ENCODE measurements around the gene HMGCS1.
"Not testable (repeated sequence)": the region's sequence is repeated elsewhere in the genome, so short reads cannot be mapped to it uniquely, and the experiment has no call there.

The HMGCS1 gene

DNA sequence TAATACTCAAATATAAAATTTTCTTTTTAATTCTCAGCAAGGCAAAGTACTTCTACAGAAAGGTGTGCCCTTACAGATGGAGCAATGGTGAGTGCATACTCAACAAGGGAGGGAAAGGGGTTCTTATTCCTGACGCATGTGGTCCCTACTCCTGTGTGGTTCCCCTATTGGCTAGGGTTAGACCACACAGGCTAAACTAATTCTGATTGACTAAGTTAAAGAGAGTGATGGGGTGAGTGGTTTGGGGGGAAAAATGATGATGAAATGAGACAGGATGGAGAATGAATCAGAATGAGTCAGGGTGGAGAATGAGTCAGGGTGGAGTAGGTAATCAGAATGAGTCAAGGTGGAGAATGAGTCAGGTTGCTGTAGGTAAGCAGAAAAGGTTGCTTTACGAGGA lies 22.9 kb upstream of the HMGCS1 start:
- Histone ChIP-seq H3K27ac (ENCODE audit: low read length) (no peak overlapping the region), H3K27me3 (ENCODE audit: control insufficient read depth, insufficient read depth, low read length) (no peaks in the 10 kb centered on the region), H3K36me3 (ENCODE audit: control insufficient read depth, low read depth, low read length) (no peaks in the 10 kb centered on the region), H3K9me3 (ENCODE audit: control insufficient read depth, low read depth, low read length) (peaks cover 4% of the 10 kb centered on the region), H3K9ac (ENCODE audit: low read length) (no peak overlapping the region), H3K4me3 (ENCODE audit: low read length) (no peak overlapping the region), H3K4me1 (ENCODE audit: control insufficient read depth, low read depth, low read length) (no peaks in the 10 kb centered on the region)

DNA sequence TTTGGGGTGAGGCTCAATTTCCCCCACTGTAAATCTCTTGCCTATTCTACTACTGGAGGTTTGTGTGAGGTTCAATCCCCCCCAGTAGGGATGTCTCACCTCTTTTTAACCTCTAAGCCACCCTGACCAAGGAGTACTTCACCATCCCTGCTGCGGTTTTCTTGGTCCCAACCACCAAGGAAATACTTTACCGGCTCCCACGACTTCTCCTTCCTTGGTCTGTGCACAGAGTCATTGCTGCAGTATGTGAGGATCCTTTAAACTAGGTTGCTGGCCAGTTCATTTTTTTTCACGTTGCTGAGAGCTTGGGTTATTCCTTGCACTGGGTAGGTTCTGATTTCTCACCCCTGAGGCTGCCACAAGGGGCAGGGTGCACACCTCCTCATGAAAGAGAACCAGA lies 22.5 kb upstream of the HMGCS1 start:
- H3K9me3 ChIP-seq (ENCODE audit: control insufficient read depth, low read depth, low read length): peaks cover 4% of the 10 kb centered on the region
- H3K4me3 ChIP-seq (ENCODE audit: low read length): no peak overlapping the region
- no peak overlapping the region for H3K27ac ChIP-seq (ENCODE audit: low read length)
- H3K27me3 ChIP-seq (ENCODE audit: control insufficient read depth, insufficient read depth, low read length): no peaks in the 10 kb centered on the region
- H3K36me3 ChIP-seq (ENCODE audit: control insufficient read depth, low read depth, low read length): no peaks in the 10 kb centered on the region
- H3K4me1 ChIP-seq (ENCODE audit: control insufficient read depth, low read depth, low read length): no peaks in the 10 kb centered on the region
- no peak overlapping the region for H3K9ac ChIP-seq (ENCODE audit: low read length)

DNA sequence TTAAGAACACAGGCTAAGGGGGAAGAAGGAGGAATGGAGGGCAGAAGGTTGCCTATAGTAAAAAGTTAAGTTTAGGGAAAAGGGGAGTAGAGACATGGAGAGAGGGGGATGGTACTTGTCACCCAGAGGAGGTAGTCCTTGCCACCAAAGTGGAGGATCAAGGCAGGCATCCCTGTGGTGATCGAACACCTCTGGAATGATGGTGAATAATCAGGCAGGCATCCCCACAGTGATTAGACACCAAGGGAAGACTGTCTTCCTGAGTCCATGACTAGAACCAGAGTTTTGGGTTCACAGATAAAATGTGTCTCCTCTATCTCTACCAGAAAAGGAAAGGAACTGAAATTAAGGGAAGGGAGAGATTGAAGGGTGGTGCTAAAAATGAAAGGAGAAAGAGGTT lies 19.2 kb upstream of the HMGCS1 start:
- Histone ChIP-seq H3K9ac (ENCODE audit: low read length) (no peak overlapping the region), H3K36me3 (ENCODE audit: control insufficient read depth, low read depth, low read length) (no peaks in the 10 kb centered on the region), H3K27ac (ENCODE audit: low read length) (no peak overlapping the region), H3K27me3 (ENCODE audit: control insufficient read depth, insufficient read depth, low read length) (no peaks in the 10 kb centered on the region), H3K4me3 (ENCODE audit: low read length) (no peak overlapping the region), H3K9me3 (ENCODE audit: control insufficient read depth, low read depth, low read length) (peaks cover 8% of the 10 kb centered on the region), H3K4me1 (ENCODE audit: control insufficient read depth, low read depth, low read length) (no peaks in the 10 kb centered on the region)

DNA sequence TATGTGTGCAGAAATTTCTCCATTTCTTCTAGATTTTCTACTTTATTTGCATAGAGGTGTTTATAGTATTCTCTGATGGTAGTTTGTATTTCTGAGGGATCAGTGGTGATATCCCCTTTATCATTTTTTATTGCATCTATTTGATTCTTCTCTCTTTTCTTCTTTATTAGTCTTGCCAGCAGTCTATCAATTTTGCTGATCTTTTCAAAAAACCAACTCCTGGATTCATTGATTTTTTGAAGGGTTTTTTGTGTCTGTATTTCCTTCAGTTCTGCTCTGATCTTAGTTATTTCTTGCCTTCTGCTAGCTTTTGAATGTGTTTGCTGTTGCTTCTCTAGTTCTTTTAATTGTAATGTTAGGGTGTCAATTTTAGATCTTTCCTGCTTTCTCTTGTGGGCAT lies 12.4 kb upstream of the HMGCS1 start:
- not testable (repeated sequence) for H3K9ac ChIP-seq (ENCODE audit: low read length); H3K4me1 ChIP-seq (ENCODE audit: control insufficient read depth, low read depth, low read length); H3K9me3 ChIP-seq (ENCODE audit: control insufficient read depth, low read depth, low read length); H3K27me3 ChIP-seq (ENCODE audit: control insufficient read depth, insufficient read depth, low read length); H3K4me3 ChIP-seq (ENCODE audit: low read length); H3K36me3 ChIP-seq (ENCODE audit: control insufficient read depth, low read depth, low read length); H3K27ac ChIP-seq (ENCODE audit: low read length)

DNA sequence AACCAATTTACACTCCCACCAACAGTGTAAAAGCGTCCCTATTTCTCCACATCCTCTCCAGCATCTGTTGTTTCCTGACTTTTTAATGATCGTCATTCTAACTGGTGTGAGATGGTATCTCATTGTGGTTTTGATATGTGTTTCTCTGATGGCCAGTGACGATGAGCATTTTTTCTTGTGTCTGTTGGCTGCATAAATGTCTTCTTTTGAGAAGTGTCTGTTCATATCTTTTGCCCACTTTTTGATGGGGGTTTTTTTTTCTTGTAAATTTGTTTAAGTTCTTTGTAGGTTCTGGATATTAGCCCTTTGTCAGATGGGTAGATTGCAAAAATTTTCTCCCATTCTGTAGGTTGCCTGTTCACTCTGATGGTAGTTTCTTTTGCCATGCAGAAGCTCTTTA lies 10.3 kb upstream of the HMGCS1 start:
- H3K27me3 ChIP-seq (ENCODE audit: control insufficient read depth, insufficient read depth, low read length); H3K27ac ChIP-seq (ENCODE audit: low read length); H3K4me1 ChIP-seq (ENCODE audit: control insufficient read depth, low read depth, low read length): not testable (repeated sequence)

DNA sequence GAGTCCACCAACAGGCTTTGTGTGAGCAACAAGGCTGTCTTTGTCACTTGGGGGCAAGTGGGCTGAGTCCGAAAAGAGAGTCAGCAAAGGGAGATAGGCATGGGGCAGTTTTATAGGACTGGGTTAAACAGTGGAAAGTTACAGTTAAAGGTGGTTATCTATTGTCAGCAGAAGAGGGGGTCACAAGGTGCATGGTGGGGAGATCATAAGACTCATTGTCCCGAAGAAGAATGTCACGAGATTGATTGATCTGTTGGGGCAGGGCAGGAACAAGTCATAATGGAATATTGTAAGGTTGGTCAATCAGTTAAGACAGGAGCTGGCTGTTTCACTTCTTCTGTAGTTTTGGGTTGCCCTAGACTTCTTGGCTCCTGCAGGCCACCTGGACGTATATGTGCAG lies 7.6 kb upstream of the HMGCS1 start:
- Histone ChIP-seq H3K36me3 (ENCODE audit: control insufficient read depth, low read depth, low read length) (no peaks in the 10 kb centered on the region), H3K4me3 (ENCODE audit: low read length) (no peak overlapping the region), H3K9me3 (ENCODE audit: control insufficient read depth, low read depth, low read length) (no peaks in the 10 kb centered on the region), H3K9ac (ENCODE audit: low read length) (no peak overlapping the region), H3K27me3 (ENCODE audit: control insufficient read depth, insufficient read depth, low read length) (no peaks in the 10 kb centered on the region), H3K4me1 (ENCODE audit: control insufficient read depth, low read depth, low read length) (no peaks in the 10 kb centered on the region), H3K27ac (ENCODE audit: low read length) (no peak overlapping the region)

More for the DNA sequence above, 10.3 kb upstream of the HMGCS1 start:
- not testable (repeated sequence) for H3K9ac ChIP-seq (ENCODE audit: low read length); H3K9me3 ChIP-seq (ENCODE audit: control insufficient read depth, low read depth, low read length); H3K36me3 ChIP-seq (ENCODE audit: control insufficient read depth, low read depth, low read length); H3K4me3 ChIP-seq (ENCODE audit: low read length)

DNA sequence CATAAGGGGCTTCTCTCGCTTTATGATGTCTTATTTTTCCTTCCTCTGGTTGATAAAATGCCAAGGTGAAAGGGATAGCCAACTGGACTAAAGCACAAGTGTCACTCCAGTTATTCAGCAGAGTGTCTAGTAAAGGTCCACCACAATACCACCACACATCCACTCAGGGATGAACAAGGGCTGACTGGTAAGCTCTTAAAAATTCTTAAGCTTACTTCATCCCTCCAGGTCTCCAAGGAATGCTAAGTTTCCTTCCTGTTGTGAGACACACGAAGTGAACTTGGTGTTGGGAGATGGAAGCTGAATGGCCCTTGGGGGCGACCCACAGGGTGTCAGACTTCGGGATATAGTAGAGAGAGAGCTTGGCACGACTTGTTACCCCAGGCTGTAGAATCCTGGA lies 3.2 kb upstream of the HMGCS1 start:
- H3K4me1 ChIP-seq (ENCODE audit: control insufficient read depth, low read depth, low read length): peaks cover 13% of the 10 kb centered on the region
- peaks cover 8% of the 10 kb centered on the region for H3K36me3 ChIP-seq (ENCODE audit: control insufficient read depth, low read depth, low read length)
- H3K4me3 ChIP-seq (ENCODE audit: low read length): no peak overlapping the region
- H3K9ac ChIP-seq (ENCODE audit: low read length): no peak overlapping the region
- H3K27ac ChIP-seq (ENCODE audit: low read length): no peak overlapping the region
- H3K27me3 ChIP-seq (ENCODE audit: control insufficient read depth, insufficient read depth, low read length): no peaks in the 10 kb centered on the region
- H3K9me3 ChIP-seq (ENCODE audit: control insufficient read depth, low read depth, low read length): no peaks in the 10 kb centered on the region

DNA sequence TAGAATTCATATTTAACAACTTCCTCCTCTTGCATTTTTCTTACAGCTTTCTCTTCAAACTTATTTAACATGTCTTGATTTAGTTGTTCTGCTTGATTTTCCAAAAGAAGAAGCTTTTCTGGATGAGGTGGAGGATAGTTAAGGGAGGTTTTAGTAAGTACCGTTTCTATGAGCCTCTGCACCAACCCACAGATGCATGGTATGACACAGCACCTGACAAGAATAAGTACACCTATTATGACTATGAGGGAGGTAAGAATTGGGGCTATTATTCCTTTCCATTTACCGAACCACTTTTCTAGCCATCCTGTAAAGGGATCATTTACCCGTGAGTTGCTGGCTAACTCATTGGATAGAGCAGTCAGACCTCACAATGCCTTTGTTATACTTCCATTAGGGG lies 2.5 kb upstream of the HMGCS1 start:
- Histone ChIP-seq H3K27me3 (ENCODE audit: control insufficient read depth, insufficient read depth, low read length) (no peaks in the 10 kb centered on the region), H3K9me3 (ENCODE audit: control insufficient read depth, low read depth, low read length) (no peaks in the 10 kb centered on the region), H3K4me3 (ENCODE audit: low read length) (no peak overlapping the region), H3K9ac (ENCODE audit: low read length) (no peak overlapping the region), H3K36me3 (ENCODE audit: control insufficient read depth, low read depth, low read length) (peaks cover 11% of the 10 kb centered on the region), H3K4me1 (ENCODE audit: control insufficient read depth, low read depth, low read length) (peaks cover 18% of the 10 kb centered on the region), H3K27ac (ENCODE audit: low read length) (no peak overlapping the region)

DNA sequence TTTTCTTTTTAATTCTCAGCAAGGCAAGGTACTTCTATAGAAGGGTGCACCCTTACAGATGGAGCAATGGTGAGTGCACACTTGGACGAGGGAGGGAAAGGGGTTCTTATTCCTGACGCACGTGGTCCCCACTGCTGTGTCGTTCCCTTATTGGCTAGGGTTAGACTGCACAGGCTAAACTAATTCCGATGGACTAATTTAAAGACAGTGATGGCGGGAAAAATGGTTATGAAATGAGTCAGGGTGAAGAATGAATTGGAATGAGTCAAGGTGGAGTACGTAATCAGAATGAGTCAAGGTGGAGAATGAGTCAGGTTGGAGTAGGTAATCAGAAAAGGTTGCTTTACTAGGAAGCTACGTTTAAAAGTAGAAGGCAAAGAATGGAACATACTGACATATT lies 2.1 kb upstream of the HMGCS1 start:
- Histone ChIP-seq H3K4me3 (ENCODE audit: low read length) (no peak overlapping the region), H3K9ac (ENCODE audit: low read length) (no peak overlapping the region), H3K27ac (ENCODE audit: low read length) (no peak overlapping the region), H3K9me3 (ENCODE audit: control insufficient read depth, low read depth, low read length) (no peaks in the 10 kb centered on the region), H3K4me1 (ENCODE audit: control insufficient read depth, low read depth, low read length) (peaks cover 22% of the 10 kb centered on the region), H3K36me3 (ENCODE audit: control insufficient read depth, low read depth, low read length) (peaks cover 15% of the 10 kb centered on the region), H3K27me3 (ENCODE audit: control insufficient read depth, insufficient read depth, low read length) (no peaks in the 10 kb centered on the region)

DNA sequence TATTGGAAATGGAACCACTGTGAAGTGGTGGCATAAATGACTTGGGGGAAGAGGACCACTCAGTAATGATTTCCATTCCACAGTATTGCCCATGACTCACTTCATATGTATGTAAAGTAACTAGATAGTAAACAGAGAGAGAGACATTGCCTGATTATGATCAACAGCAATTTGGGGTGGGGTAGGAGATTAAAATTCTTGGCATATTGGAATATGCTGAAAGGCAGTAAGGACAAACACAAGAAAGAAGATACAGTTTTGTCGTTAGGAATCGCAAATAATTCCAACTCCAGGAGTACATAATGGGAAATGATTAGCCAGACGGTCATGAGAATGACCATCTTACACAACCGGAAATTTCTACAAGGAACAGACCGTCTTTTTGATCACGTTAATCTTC lies 1.5 kb upstream of the HMGCS1 start:
- no peaks in the 10 kb centered on the region for H3K27me3 ChIP-seq (ENCODE audit: control insufficient read depth, insufficient read depth, low read length)
- H3K36me3 ChIP-seq (ENCODE audit: control insufficient read depth, low read depth, low read length): peaks cover 20% of the 10 kb centered on the region
- peaks cover 28% of the 10 kb centered on the region for H3K4me1 ChIP-seq (ENCODE audit: control insufficient read depth, low read depth, low read length)
- no peak overlapping the region for H3K9ac ChIP-seq (ENCODE audit: low read length)
- no peaks in the 10 kb centered on the region for H3K9me3 ChIP-seq (ENCODE audit: control insufficient read depth, low read depth, low read length)
- H3K27ac ChIP-seq (ENCODE audit: low read length): peak overlapping the region; percentile 95
- no peak overlapping the region for H3K4me3 ChIP-seq (ENCODE audit: low read length)

DNA sequence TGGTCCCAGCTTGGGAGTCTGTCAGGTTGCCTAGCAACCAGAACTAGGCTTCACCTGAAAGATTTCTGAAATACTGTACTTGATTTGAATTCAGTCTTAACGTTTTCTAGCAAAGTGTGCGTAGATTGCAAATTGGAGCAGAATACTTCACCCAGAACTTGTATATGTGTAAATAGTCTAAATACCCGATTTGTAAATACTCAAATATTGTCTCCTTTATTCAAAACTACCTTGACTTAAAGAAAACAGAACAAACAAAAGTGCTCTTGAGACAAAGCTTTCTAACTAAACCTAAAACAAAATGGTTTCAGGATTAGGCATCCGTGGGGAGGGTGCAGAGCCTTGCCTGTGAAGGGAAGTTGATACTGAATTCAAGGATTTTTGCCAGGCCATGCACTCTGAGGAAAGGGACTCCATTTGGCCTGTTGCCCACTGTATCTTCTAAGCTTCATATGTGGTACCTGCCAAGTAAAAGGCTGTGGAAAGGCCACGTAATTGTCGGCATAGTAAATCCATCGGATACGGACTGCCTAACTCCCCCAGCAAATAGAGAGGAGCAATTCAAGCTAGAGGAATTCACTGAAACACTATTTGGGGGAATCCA lies 744 bp upstream of the HMGCS1 start:
- Histone ChIP-seq H3K9ac (ENCODE audit: low read length) (peak overlapping the region; percentile 65), H3K27ac (ENCODE audit: low read length) (peak overlapping the region; percentile 95), H3K4me1 (ENCODE audit: control insufficient read depth, low read depth, low read length) (peaks cover 35% of the 10 kb centered on the region)

GRCh38 chr5:43312699-43313034 lies 545 bp downstream of the HMGCS1 start:
- Histone ChIP-seq H3K9ac (ENCODE audit: low read length) (peak overlapping the region; percentile 84), H3K9me3 (ENCODE audit: control insufficient read depth, low read depth, low read length) (no peaks in the 10 kb centered on the region), H3K27ac (ENCODE audit: low read length) (peak overlapping the region; percentile 48), H3K36me3 (ENCODE audit: control insufficient read depth, low read depth, low read length) (peaks cover 24% of the 10 kb centered on the region), H3K27me3 (ENCODE audit: control insufficient read depth, insufficient read depth, low read length) (no peaks in the 10 kb centered on the region), H3K4me1 (ENCODE audit: control insufficient read depth, low read depth, low read length) (peaks cover 40% of the 10 kb centered on the region), H3K4me3 (ENCODE audit: low read length) (peak overlapping the region; percentile 99)

More for the DNA sequence above, 744 bp upstream of the HMGCS1 start:
- H3K4me3 ChIP-seq (ENCODE audit: low read length): peak overlapping the region; percentile 50
- H3K36me3 ChIP-seq (ENCODE audit: control insufficient read depth, low read depth, low read length): peaks cover 24% of the 10 kb centered on the region
- H3K9me3 ChIP-seq (ENCODE audit: control insufficient read depth, low read depth, low read length): no peaks in the 10 kb centered on the region
- H3K27me3 ChIP-seq (ENCODE audit: control insufficient read depth, insufficient read depth, low read length): no peaks in the 10 kb centered on the region
